PC-9 (cell line): ENCODE results near the gene VPS16. TPM values are rescaled to one million over a fixed set of nuclear protein-coding genes. Genes with fewer than 3 reads are reported as not detected.
A peak's percentile ranks its signal among the peaks of the same experiment; 100 is the strongest.

Source experiments
- Bru-seq: library from RNA; stranded (reverse); fragments of 400-500 nt; gene quantifications from one replicate; lab custom pipeline; 2021; lab: Mats Ljungman, UMichigan
- BruChase-seq, 2 experiments: library from RNA; stranded (reverse); fragments of 400-500 nt; gene quantifications; one replicate each; lab custom pipeline; 2021; lab: Mats Ljungman, UMichigan
- BruUV-seq: library from RNA; stranded (reverse); fragments of 400-500 nt; replicated peaks from 2 replicates; lab custom pipeline; 2021; lab: Mats Ljungman, UMichigan
- CTCF ChIA-PET: fragments of 300-600 bp; sonication (Branson Sonifier 250); formaldehyde crosslinking; loops from one replicate; lab custom pipeline; 2022; ENCODE audit warnings: antibody characterized with exemption; lab: Charles Lee
- POLR2A ChIA-PET: fragments of 300-600 bp; sonication (Branson Sonifier 250); formaldehyde crosslinking; loops from one replicate; lab custom pipeline; 2022; ENCODE audit warnings: antibody characterized with exemption; ENCODE audit not compliant: unreplicated experiment; lab: Charles Lee
- DNase-seq, 2 experiments: peaks; one replicate each; pipeline versions ENCODE4 v3.0.0 to v3.0.0-alpha.2; 2015 to 2022; ENCODE audit warnings: mixed read lengths in 1 of 2
- H2AFZ ChIP-seq: fragments of 200-600 bp; sonication (generic); 2 replicates; pipeline ENCODE4 v1.8.1; 2017; ENCODE audit warnings: antibody characterized with exemption
- H3F3A ChIP-seq: fragments of 200-600 bp; sonication (generic); 2 replicates; pipeline ENCODE4 v1.8.1; 2017; ENCODE audit warnings: antibody characterized with exemption, mild to moderate bottlenecking, low read depth; ENCODE audit not compliant: insufficient read depth
- H3K27ac ChIP-seq: fragments of 200-600 bp; sonication (generic); 2 replicates; pipeline ENCODE4 v1.6.1; 2016; ENCODE audit warnings: mixed run types
- H3K27me3 ChIP-seq: fragments of 200-600 bp; sonication (generic); 2 replicates; pipeline ENCODE4 v1.6.1; 2016; ENCODE audit warnings: low read depth, mixed run types; ENCODE audit not compliant: insufficient read depth
- H3K36me3 ChIP-seq: fragments of 200-600 bp; sonication (generic); 2 replicates; pipeline ENCODE4 v1.6.1; 2016; ENCODE audit warnings: low read depth, mixed run types
- H3K4me1 ChIP-seq: fragments of 200-600 bp; sonication (generic); replicated peaks from 2 replicates; pipeline ENCODE4 v1.6.1; 2016; ENCODE audit warnings: mixed run types; ENCODE audit not compliant: insufficient read depth
- H3K4me2 ChIP-seq: fragments of 200-600 bp; sonication (generic); 2 replicates; pipeline ENCODE4 v1.6.1; 2017; ENCODE audit warnings: mixed run types
- H3K4me3 ChIP-seq: fragments of 200-600 bp; sonication (generic); 2 replicates; pipeline ENCODE4 v1.6.1; 2016; ENCODE audit warnings: mixed run types
- H3K79me2 ChIP-seq: fragments of 200-600 bp; sonication (generic); 2 replicates; pipeline ENCODE4 v1.6.1; 2017; ENCODE audit warnings: low read depth, mixed run types
- H3K9me2 ChIP-seq: fragments of 200-600 bp; sonication (generic); 2 replicates; pipeline ENCODE4 v1.8.1; 2017; ENCODE audit warnings: mild to moderate bottlenecking; ENCODE audit not compliant: insufficient read depth
- H3K9me3 ChIP-seq: fragments of 200-600 bp; sonication (generic); 2 replicates; pipeline ENCODE4 v1.8.1; 2016; ENCODE audit warnings: low read depth; ENCODE audit not compliant: insufficient read depth
- H4K20me1 ChIP-seq: fragments of 200-600 bp; sonication (generic); 2 replicates; pipeline ENCODE4 v1.8.1; 2017; ENCODE audit not compliant: insufficient read depth
- EZH2 ChIP-seq: fragments of 200-600 bp; sonication (generic); IDR thresholded peaks from 2 replicates; pipeline ENCODE4 v1.8.0; 2017; ENCODE audit warnings: antibody characterized with exemption, low read depth
- intact Hi-C: fragments of 100-400 bp; cut with micrococcal nuclease; formaldehyde crosslinking; loops from one replicate; pipeline ENCODE4 v1.10.0; 2022; ENCODE audit not compliant: unreplicated experiment
- long read RNA-seq: library from polyadenylated mRNA; stranded (forward); transcript quantifications from one replicate; pipeline ENCODE4 v2.0.0, GENCODE V29; 2022
- total RNA-seq: library from RNA; stranded (reverse); gene quantifications from 2 replicates; pipeline ENCODE4 v1.2.3, GENCODE V29; 2021
- TF ChIP-seq, protein P1 (sequence below): fragments of 200-600 bp; sonication (generic); conservative IDR thresholded peaks from 2 replicates; pipeline ENCODE4 v1.6.1; 2017; ENCODE audit warnings: mixed run types, antibody characterized with exemption, mild to moderate bottlenecking, moderate library complexity

VPS16 gene
- total RNA-seq (21.5 and 31.9 TPM in 2 replicates), Bru-seq, nascent RNA (percentile 49 among the genes with signal in this experiment), BruChase-seq, experiment 1, labeled RNA remaining after a 2-hour chase (percentile 47 among the genes with signal in this experiment), BruChase-seq, experiment 2, labeled RNA remaining after a 6-hour chase (percentile 54 among the genes with signal in this experiment)
- long read RNA-seq, transcript VPS16-202 (24 exons, 2,750 nt) = major isoform, 37 of 43 reads
- long read RNA-seq, partial matches to known transcripts = 0 of 43 reads
- long read RNA-seq, other reads (novel, unspliced or antisense) = 4 of 43 reads

- H3K36me3 ChIP-seq = no peaks in the 10 kb centered on the region
- no peaks in the 10 kb centered on the region for H3K27me3 ChIP-seq
- intact Hi-C loops = loop anchor here (2.0 to 5.0 kb wide), 2 partner anchors 72 to 477 kb away; no protein-coding TSS in a partner anchor
- no peaks in the 10 kb centered on the region for H4K20me1 ChIP-seq
- DNase-seq = peak; percentile 67 to 86
- H2AFZ ChIP-seq = peak within 1 kb of the TSS; percentile 100
- H3K9me3 ChIP-seq = no peaks in the 10 kb centered on the region
- H3F3A ChIP-seq = no peaks in the 10 kb centered on the region
- peaks cover 14% of the 10 kb centered on the region for H3K4me1 ChIP-seq
- peak within 1 kb of the TSS; percentile 92 for H3K4me2 ChIP-seq
- no peaks in the 10 kb centered on the region for H3K9me2 ChIP-seq
- TF ChIP-seq, protein P1, sequence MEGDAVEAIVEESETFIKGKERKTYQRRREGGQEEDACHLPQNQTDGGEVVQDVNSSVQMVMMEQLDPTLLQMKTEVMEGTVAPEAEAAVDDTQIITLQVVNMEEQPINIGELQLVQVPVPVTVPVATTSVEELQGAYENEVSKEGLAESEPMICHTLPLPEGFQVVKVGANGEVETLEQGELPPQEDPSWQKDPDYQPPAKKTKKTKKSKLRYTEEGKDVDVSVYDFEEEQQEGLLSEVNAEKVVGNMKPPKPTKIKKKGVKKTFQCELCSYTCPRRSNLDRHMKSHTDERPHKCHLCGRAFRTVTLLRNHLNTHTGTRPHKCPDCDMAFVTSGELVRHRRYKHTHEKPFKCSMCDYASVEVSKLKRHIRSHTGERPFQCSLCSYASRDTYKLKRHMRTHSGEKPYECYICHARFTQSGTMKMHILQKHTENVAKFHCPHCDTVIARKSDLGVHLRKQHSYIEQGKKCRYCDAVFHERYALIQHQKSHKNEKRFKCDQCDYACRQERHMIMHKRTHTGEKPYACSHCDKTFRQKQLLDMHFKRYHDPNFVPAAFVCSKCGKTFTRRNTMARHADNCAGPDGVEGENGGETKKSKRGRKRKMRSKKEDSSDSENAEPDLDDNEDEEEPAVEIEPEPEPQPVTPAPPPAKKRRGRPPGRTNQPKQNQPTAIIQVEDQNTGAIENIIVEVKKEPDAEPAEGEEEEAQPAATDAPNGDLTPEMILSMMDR = no peak
- H3K27ac ChIP-seq = peak within 1 kb of the TSS; percentile 51; the same call in 1 of the 2 replicates
- ChIA-PET CTCF (no interaction called here), POLR2A (no interaction called here)
- peaks cover 16% of the 10 kb centered on the region for H3K79me2 ChIP-seq
- H3K4me3 ChIP-seq = peak within 1 kb of the TSS; percentile 100
- no TSS peak for BruUV-seq
Measured at GRCh38 chr20:2840138-2840966, at the start of gene VPS16, which contains the start of gene PCED1A. TSS of gene VPS16 (plus strand) at chr20:2840745. CDS start at chr20:2840775, 30 bp downstream. TSS of gene PCED1A (minus strand) at chr20:2840655. CDS start at chr20:2839912, 743 bp downstream.

DNA sequence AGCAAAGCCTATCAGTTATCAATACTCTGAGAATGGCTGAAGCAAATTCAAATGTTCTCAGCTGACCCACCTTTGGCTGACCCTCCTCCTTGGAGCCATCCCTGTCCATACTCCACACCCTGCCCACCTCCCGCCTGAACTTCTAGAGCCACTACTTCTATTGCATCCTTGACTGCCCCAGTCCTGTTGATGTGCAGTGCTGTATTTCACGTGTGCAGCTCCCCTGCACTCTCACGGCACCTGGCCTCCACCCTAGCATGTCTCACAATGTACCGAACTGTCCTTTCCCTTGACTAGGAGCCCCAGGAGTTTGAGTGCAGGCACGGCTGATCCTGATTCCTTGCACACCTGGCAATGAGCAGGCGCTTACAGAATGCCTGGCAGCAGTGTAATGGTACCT, 47.1 kb upstream of the VPS16 start:
- H4K20me1 ChIP-seq = no peaks in the 10 kb centered on the region
- H3K9me2 ChIP-seq = no peaks in the 10 kb centered on the region
- TF ChIP-seq, protein P1 = no peak
- TF ChIP-seq EZH2 = no peak
- H3K4me2 ChIP-seq = no peak overlapping the region
- H3F3A ChIP-seq = no peaks in the 10 kb centered on the region
- no peak overlapping the region for H3K27ac ChIP-seq
- H3K4me3 ChIP-seq = no peak overlapping the region
- ChIA-PET POLR2A (no interaction called here), CTCF (no interaction called here)
- intact Hi-C loops = no loop called here
- peaks cover 44% of the 10 kb centered on the region for H3K27me3 ChIP-seq
- H3K36me3 ChIP-seq = no peaks in the 10 kb centered on the region
- no TSS peak for BruUV-seq
- no peak overlapping the region for H2AFZ ChIP-seq
- no peaks in the 10 kb centered on the region for H3K9me3 ChIP-seq
- no peaks in the 10 kb centered on the region for H3K4me1 ChIP-seq
- H3K79me2 ChIP-seq = no peaks in the 10 kb centered on the region
- no peak for DNase-seq

DNA sequence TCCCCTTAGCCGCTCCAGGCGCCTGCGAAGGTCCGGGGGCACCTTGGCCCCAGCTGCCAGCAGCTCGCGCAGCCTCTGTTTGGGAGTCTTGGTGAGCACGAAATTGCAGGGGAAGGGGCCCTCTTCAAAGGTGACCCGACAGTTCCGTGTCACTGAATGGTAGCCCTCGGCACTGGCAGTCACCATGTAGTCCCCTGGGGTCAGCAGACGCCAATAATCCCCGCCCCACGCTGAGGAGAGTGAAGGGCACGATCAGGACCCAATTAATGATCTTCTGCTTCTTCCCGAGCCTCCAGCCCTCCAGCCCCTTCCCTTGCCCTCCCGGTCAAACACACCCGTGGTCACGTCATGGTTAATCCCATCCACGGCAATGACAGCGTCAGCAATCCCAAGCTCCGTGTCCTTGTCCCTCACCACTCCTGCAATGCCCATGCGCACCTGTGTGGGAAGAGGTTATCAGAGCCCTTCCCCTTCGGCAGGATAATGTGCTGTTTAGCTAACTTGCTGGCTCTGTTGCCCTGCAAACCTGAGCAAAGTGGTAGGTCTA, 46.3 kb upstream of the VPS16 start:
- ChIA-PET CTCF (no interaction called here), POLR2A (no interaction called here)
- H3K4me3 ChIP-seq = no peak overlapping the region

More for the DNA sequence above, 46.3 kb upstream of the VPS16 start:
- BruUV-seq = no TSS peak
- Histone ChIP-seq H3F3A (no peaks in the 10 kb centered on the region), H3K27me3 (peaks cover 44% of the 10 kb centered on the region), H3K79me2 (no peaks in the 10 kb centered on the region), H2AFZ (no peak overlapping the region), H3K27ac (no peak overlapping the region), H4K20me1 (no peaks in the 10 kb centered on the region), H3K4me2 (no peak overlapping the region), H3K9me2 (no peaks in the 10 kb centered on the region), H3K36me3 (no peaks in the 10 kb centered on the region), H3K9me3 (no peaks in the 10 kb centered on the region), H3K4me1 (no peaks in the 10 kb centered on the region)
- no peak for DNase-seq
- intact Hi-C loops = no loop called here
- TF ChIP-seq, protein P1 = no peak
- no peak for TF ChIP-seq EZH2
